ENCODE measurements around the gene COX8C.
A peak's percentile ranks its signal among the peaks of the same experiment; 100 is the strongest.

COX8C gene

GRCh38 chr14:93332397-93332852, 14.6 kb upstream of the COX8C start:
- Histone ChIP-seq H3K9ac (ENCODE audit: low read depth, low read length, poor library complexity) (peak overlapping the region; percentile 99), H2BK5ac (ENCODE audit: low read length) (peak overlapping the region; percentile 95), H2BK12ac (ENCODE audit: low read length) (no peak overlapping the region), H2BK120ac (ENCODE audit: low read depth, low read length) (no peak overlapping the region), H2AFZ (ENCODE audit: low read length) (peak overlapping the region; percentile 97), H3K27ac (replicated peaks; ENCODE audit: low read length) (peak overlapping the region; percentile 84), H3K23ac (ENCODE audit: low read depth, low read length, poor library complexity) (peak overlapping the region; percentile 99), H3K18ac (ENCODE audit: low read length) (peak overlapping the region; percentile 99), H2BK15ac (ENCODE audit: low read length) (peak overlapping the region; percentile 94), H4K8ac (ENCODE audit: low read depth, low read length) (peak overlapping the region; percentile 82), H3K27me3 (ENCODE audit: control insufficient read depth in 3 of 3, insufficient read depth in 3 of 3, low read depth in 1 of 3, low read length in 3 of 3) (no peaks in the 10 kb centered on the region), H3K14ac (ENCODE audit: low read length) (peak overlapping the region; percentile 94), H3K4me3 (ENCODE audit: low read length in 2 of 2) (peak overlapping the region; percentile 60 to 95), H2AK5ac (ENCODE audit: low read depth, low read length) (no peak overlapping the region), H3K4ac (ENCODE audit: low read length) (peak overlapping the region; percentile 76), H3K9me3 (replicated peaks in 1 of 2; ENCODE audit: control insufficient read depth in 2 of 2, insufficient read depth in 1 of 2, low read depth in 1 of 2, low read length in 2 of 2) (peaks cover 0 to 8% of the 10 kb centered on the region in 2 donors), H3K79me1 (ENCODE audit: low read depth, low read length) (no peaks in the 10 kb centered on the region), H3K36me3 (replicated peaks in 1 of 2; ENCODE audit: control insufficient read depth in 2 of 2, insufficient read depth in 2 of 2, low read length in 2 of 2) (no peaks in the 10 kb centered on the region), H3K4me2 (ENCODE audit: insufficient read depth, low read length, poor library complexity, severe bottlenecking) (peak overlapping the region; percentile 77), H4K91ac (ENCODE audit: low read depth, low read length, poor library complexity) (no peak overlapping the region), H3K4me1 (ENCODE audit: control insufficient read depth in 2 of 2, insufficient read depth in 1 of 2, low read depth in 1 of 2, low read length in 2 of 2) (peaks cover 3 to 8% of the 10 kb centered on the region in 2 donors)
- peak; percentile 61 for DNase-seq (ENCODE audit: low spot score)
- no CpG with 5 or more reads among the region's 61 CpGs for WGBS, 2 donors (ENCODE audit: extremely low coverage in 2 of 2, insufficient read length in 2 of 2, insufficient replicate concordance in 1 of 2)

- H2BK5ac ChIP-seq (ENCODE audit: low read length): peak within 1 kb of the TSS; percentile 95
- peak within 1 kb of the TSS; percentile 76 for H3K4ac ChIP-seq (ENCODE audit: low read length)
- peak within 1 kb of the TSS; percentile 97 for H2AFZ ChIP-seq (ENCODE audit: low read length)
- peaks cover 3 to 8% of the 10 kb centered on the region in 2 donors for H3K4me1 ChIP-seq (ENCODE audit: control insufficient read depth in 2 of 2, insufficient read depth in 1 of 2, low read depth in 1 of 2, low read length in 2 of 2)
- no peaks in the 10 kb centered on the region for H3K79me1 ChIP-seq (ENCODE audit: low read depth, low read length)
- no CpG with 5 or more reads among the region's 74 CpGs for WGBS, 2 donors (ENCODE audit: extremely low coverage in 2 of 2, insufficient read length in 2 of 2, insufficient replicate concordance in 1 of 2)
- H3K14ac ChIP-seq (ENCODE audit: low read length): peak within 1 kb of the TSS; percentile 94
- no peaks in the 10 kb centered on the region for H3K36me3 ChIP-seq (replicated peaks in 1 of 2; ENCODE audit: control insufficient read depth in 2 of 2, insufficient read depth in 2 of 2, low read length in 2 of 2)
- peak within 1 kb of the TSS; percentile 99 for H3K18ac ChIP-seq (ENCODE audit: low read length)
- H3K27me3 ChIP-seq (ENCODE audit: control insufficient read depth in 3 of 3, insufficient read depth in 3 of 3, low read depth in 1 of 3, low read length in 3 of 3): no peaks in the 10 kb centered on the region
- peak within 1 kb of the TSS; percentile 94 for H2BK15ac ChIP-seq (ENCODE audit: low read length)
- no peak within 1 kb of the TSS for H4K91ac ChIP-seq (ENCODE audit: low read depth, low read length, poor library complexity)
- no peak within 1 kb of the TSS for H2AK5ac ChIP-seq (ENCODE audit: low read depth, low read length)
- peak within 1 kb of the TSS; percentile 60 to 95 for H3K4me3 ChIP-seq (ENCODE audit: low read length in 2 of 2)
- peak within 1 kb of the TSS; percentile 77 for H3K4me2 ChIP-seq (ENCODE audit: insufficient read depth, low read length, poor library complexity, severe bottlenecking)
- DNase-seq (ENCODE audit: low spot score): peak; percentile 93
- peak within 1 kb of the TSS; percentile 99 for H3K23ac ChIP-seq (ENCODE audit: low read depth, low read length, poor library complexity)
- peak within 1 kb of the TSS; percentile 82 for H4K8ac ChIP-seq (ENCODE audit: low read depth, low read length)
- no peak within 1 kb of the TSS for H2BK120ac ChIP-seq (ENCODE audit: low read depth, low read length)
- peaks cover 0 to 10% of the 10 kb centered on the region in 2 donors for H3K9me3 ChIP-seq (replicated peaks in 1 of 2; ENCODE audit: control insufficient read depth in 2 of 2, insufficient read depth in 1 of 2, low read depth in 1 of 2, low read length in 2 of 2)
- peak within 1 kb of the TSS; percentile 84 for H3K27ac ChIP-seq (replicated peaks; ENCODE audit: low read length)
- H2BK12ac ChIP-seq (ENCODE audit: low read length): no peak within 1 kb of the TSS
- peak within 1 kb of the TSS; percentile 99 for H3K9ac ChIP-seq (ENCODE audit: low read depth, low read length, poor library complexity)
Observed at GRCh38 chr14:93332853-93333630, 13.9 kb upstream of the COX8C start, which contains the start of gene BTBD7. Gene BTBD7 (minus strand): TSS chr14:93333036. CDS start chr14:93296051, 36,985 bp downstream.

DNA sequence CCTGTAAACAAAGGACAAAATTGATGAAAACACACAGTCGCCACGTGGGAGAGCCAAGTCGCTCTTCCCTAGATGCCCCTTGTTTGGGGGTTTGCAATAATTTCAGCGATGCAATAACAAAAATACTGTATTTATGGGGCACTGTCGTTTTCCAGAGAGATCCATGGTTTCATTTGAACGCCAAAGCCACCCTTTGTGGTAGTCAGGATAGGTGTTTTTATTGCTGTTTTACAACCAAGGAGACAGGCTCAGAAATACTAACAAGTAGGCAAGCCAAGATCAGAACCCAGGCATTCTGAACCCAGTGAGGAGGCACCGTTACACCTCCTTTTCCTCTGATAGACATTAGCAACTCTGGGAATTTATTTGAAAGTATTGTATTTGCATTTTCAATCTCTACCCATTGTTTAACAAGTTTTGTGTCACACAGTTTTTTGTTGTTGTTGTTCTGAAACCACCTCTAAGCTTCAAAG, 13.3 kb upstream of the COX8C start:
- no peak overlapping the region for H3K14ac ChIP-seq (ENCODE audit: low read length)
- H3K23ac ChIP-seq (ENCODE audit: low read depth, low read length, poor library complexity): no peak overlapping the region
- no peak overlapping the region for H4K8ac ChIP-seq (ENCODE audit: low read depth, low read length)
- no peak overlapping the region for H3K9ac ChIP-seq (ENCODE audit: low read depth, low read length, poor library complexity)
- H2AFZ ChIP-seq (ENCODE audit: low read length): peak overlapping the region; percentile 97
- no peak overlapping the region for H2AK5ac ChIP-seq (ENCODE audit: low read depth, low read length)
- no CpG with 5 or more reads among the region's 7 CpGs for WGBS, 2 donors (ENCODE audit: extremely low coverage in 2 of 2, insufficient read length in 2 of 2, insufficient replicate concordance in 1 of 2)
- H3K4ac ChIP-seq (ENCODE audit: low read length): no peak overlapping the region
- no peaks in the 10 kb centered on the region for H3K27me3 ChIP-seq (ENCODE audit: control insufficient read depth in 3 of 3, insufficient read depth in 3 of 3, low read depth in 1 of 3, low read length in 3 of 3)
- DNase-seq (ENCODE audit: low spot score): no peak
- peak overlapping the region; percentile 60 to 77 for H3K4me3 ChIP-seq (ENCODE audit: low read length in 2 of 2)
- H3K36me3 ChIP-seq (replicated peaks in 1 of 2; ENCODE audit: control insufficient read depth in 2 of 2, insufficient read depth in 2 of 2, low read length in 2 of 2): no peaks in the 10 kb centered on the region
- H2BK120ac ChIP-seq (ENCODE audit: low read depth, low read length): no peak overlapping the region
- peaks cover 3 to 8% of the 10 kb centered on the region in 2 donors for H3K4me1 ChIP-seq (ENCODE audit: control insufficient read depth in 2 of 2, insufficient read depth in 1 of 2, low read depth in 1 of 2, low read length in 2 of 2)
- H2BK5ac ChIP-seq (ENCODE audit: low read length): no peak overlapping the region
- no peaks in the 10 kb centered on the region for H3K79me1 ChIP-seq (ENCODE audit: low read depth, low read length)
- no peak overlapping the region for H4K91ac ChIP-seq (ENCODE audit: low read depth, low read length, poor library complexity)
- no peak overlapping the region for H3K27ac ChIP-seq (replicated peaks; ENCODE audit: low read length)
- no peak overlapping the region for H3K18ac ChIP-seq (ENCODE audit: low read length)
- H3K4me2 ChIP-seq (ENCODE audit: insufficient read depth, low read length, poor library complexity, severe bottlenecking): peak overlapping the region; percentile 68
- H3K9me3 ChIP-seq (replicated peaks in 1 of 2; ENCODE audit: control insufficient read depth in 2 of 2, insufficient read depth in 1 of 2, low read depth in 1 of 2, low read length in 2 of 2): peaks cover 0 to 10% of the 10 kb centered on the region in 2 donors
- H2BK12ac ChIP-seq (ENCODE audit: low read length): no peak overlapping the region
- H2BK15ac ChIP-seq (ENCODE audit: low read length): no peak overlapping the region

- H3K27me3 ChIP-seq (ENCODE audit: control insufficient read depth in 3 of 3, insufficient read depth in 3 of 3, low read depth in 1 of 3, low read length in 3 of 3): no peaks in the 10 kb centered on the region
- no peak overlapping the region for H3K4me2 ChIP-seq (ENCODE audit: insufficient read depth, low read length, poor library complexity, severe bottlenecking)
- no peaks in the 10 kb centered on the region for H3K79me1 ChIP-seq (ENCODE audit: low read depth, low read length)
- H3K23ac ChIP-seq (ENCODE audit: low read depth, low read length, poor library complexity): no peak overlapping the region
- H2AK5ac ChIP-seq (ENCODE audit: low read depth, low read length): no peak overlapping the region
- H3K4me3 ChIP-seq (ENCODE audit: low read length in 2 of 2): peak overlapping the region in 1 of 2 donors; percentile 41
- no peak overlapping the region for H3K18ac ChIP-seq (ENCODE audit: low read length)
- H2AFZ ChIP-seq (ENCODE audit: low read length): no peak overlapping the region
- peaks cover 6 to 19% of the 10 kb centered on the region in 2 donors for H3K9me3 ChIP-seq (replicated peaks in 1 of 2; ENCODE audit: control insufficient read depth in 2 of 2, insufficient read depth in 1 of 2, low read depth in 1 of 2, low read length in 2 of 2)
- no peak overlapping the region for H3K14ac ChIP-seq (ENCODE audit: low read length)
- H2BK120ac ChIP-seq (ENCODE audit: low read depth, low read length): no peak overlapping the region
- no CpG with 5 or more reads among the region's 4 CpGs for WGBS, 2 donors (ENCODE audit: extremely low coverage in 2 of 2, insufficient read length in 2 of 2, insufficient replicate concordance in 1 of 2)
- H2BK5ac ChIP-seq (ENCODE audit: low read length): no peak overlapping the region
- no peak overlapping the region for H3K9ac ChIP-seq (ENCODE audit: low read depth, low read length, poor library complexity)
- no peak for DNase-seq (ENCODE audit: low spot score)
- no peaks in the 10 kb centered on the region for H3K36me3 ChIP-seq (replicated peaks in 1 of 2; ENCODE audit: control insufficient read depth in 2 of 2, insufficient read depth in 2 of 2, low read length in 2 of 2)
- no peak overlapping the region for H3K4ac ChIP-seq (ENCODE audit: low read length)
- H4K91ac ChIP-seq (ENCODE audit: low read depth, low read length, poor library complexity): no peak overlapping the region
- H4K8ac ChIP-seq (ENCODE audit: low read depth, low read length): no peak overlapping the region
- H2BK12ac ChIP-seq (ENCODE audit: low read length): no peak overlapping the region
- H3K27ac ChIP-seq (replicated peaks; ENCODE audit: low read length): no peak overlapping the region
- peaks cover 2 to 4% of the 10 kb centered on the region in 2 donors for H3K4me1 ChIP-seq (ENCODE audit: control insufficient read depth in 2 of 2, insufficient read depth in 1 of 2, low read depth in 1 of 2, low read length in 2 of 2)
- no peak overlapping the region for H2BK15ac ChIP-seq (ENCODE audit: low read length)
Observed at GRCh38 chr14:93337143-93337753, 9.7 kb upstream of the COX8C start.
